Activated naive CD8-positive, alpha-beta T cell (primary cell): Measurements from ENCODE around the gene RXRA.
A peak's percentile ranks its signal among the peaks of the same experiment; 100 is the strongest.

Experiments
- H3K27ac Mint-ChIP-seq: one replicate; pipeline ENCODE4 v1.8.0; 2021; ENCODE audit warnings: mixed read lengths
- H3K27me3 Mint-ChIP-seq: one replicate; pipeline ENCODE4 v1.8.0; 2021; ENCODE audit warnings: mixed read lengths
- H3K36me3 Mint-ChIP-seq: one replicate; pipeline ENCODE4 v1.8.0; 2021; ENCODE audit warnings: mixed read lengths
- H3K4me1 Mint-ChIP-seq: one replicate; pipeline ENCODE4 v1.8.0; 2021; ENCODE audit warnings: low read depth, mixed read lengths
- H3K4me3 Mint-ChIP-seq: one replicate; pipeline ENCODE4 v1.8.0; 2021; ENCODE audit warnings: mild to moderate bottlenecking, mixed read lengths
- H3K9me3 Mint-ChIP-seq: one replicate; pipeline ENCODE4 v1.8.0; 2021; ENCODE audit warnings: low read depth, mixed read lengths

The RXRA gene

DNA sequence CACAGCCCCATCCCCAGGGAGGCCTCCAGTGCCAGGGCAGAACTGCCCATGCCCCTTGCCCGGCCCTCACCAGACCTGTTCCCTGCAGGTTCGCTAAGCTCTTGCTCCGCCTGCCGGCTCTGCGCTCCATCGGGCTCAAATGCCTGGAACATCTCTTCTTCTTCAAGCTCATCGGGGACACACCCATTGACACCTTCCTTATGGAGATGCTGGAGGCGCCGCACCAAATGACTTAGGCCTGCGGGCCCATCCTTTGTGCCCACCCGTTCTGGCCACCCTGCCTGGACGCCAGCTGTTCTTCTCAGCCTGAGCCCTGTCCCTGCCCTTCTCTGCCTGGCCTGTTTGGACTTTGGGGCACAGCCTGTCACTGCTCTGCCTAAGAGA, 110.1 kb downstream of the RXRA start:
- H3K27ac Mint-ChIP-seq = no peak overlapping the region
- no peaks in the 10 kb centered on the region for H3K9me3 Mint-ChIP-seq
- peaks cover 4% of the 10 kb centered on the region for H3K27me3 Mint-ChIP-seq
- H3K36me3 Mint-ChIP-seq = no peaks in the 10 kb centered on the region
- no peak overlapping the region for H3K4me3 Mint-ChIP-seq
- no peaks in the 10 kb centered on the region for H3K4me1 Mint-ChIP-seq

DNA sequence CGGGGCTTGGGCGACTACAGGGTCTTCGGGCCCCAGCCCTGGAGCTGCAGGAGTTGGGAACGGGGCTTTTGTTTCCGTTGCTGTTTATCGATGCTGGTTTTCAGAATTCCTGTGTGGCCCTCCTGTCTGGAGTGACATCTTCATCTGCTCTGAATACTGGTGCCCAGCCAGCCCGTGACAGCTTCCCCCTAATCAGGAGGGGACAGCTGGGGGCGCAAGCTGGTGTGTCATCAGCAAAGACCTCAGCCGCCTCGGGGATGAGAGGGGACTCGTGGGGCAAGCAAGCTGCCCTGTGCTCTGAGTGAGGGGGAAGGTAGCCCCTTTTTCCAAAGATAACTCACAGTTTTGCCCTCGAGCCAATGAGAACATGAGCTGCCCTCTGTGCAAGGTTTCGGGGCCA, 110.7 kb downstream of the RXRA start:
- no peaks in the 10 kb centered on the region for H3K36me3 Mint-ChIP-seq
- no peaks in the 10 kb centered on the region for H3K4me1 Mint-ChIP-seq
- peaks cover 4% of the 10 kb centered on the region for H3K27me3 Mint-ChIP-seq
- no peak overlapping the region for H3K27ac Mint-ChIP-seq
- H3K9me3 Mint-ChIP-seq = no peaks in the 10 kb centered on the region
- H3K4me3 Mint-ChIP-seq = no peak overlapping the region

- H3K4me1 Mint-ChIP-seq = no peaks in the 10 kb centered on the region
- no peak overlapping the region for H3K4me3 Mint-ChIP-seq
- H3K36me3 Mint-ChIP-seq = no peaks in the 10 kb centered on the region
- no peaks in the 10 kb centered on the region for H3K9me3 Mint-ChIP-seq
- H3K27ac Mint-ChIP-seq = no peak overlapping the region
- H3K27me3 Mint-ChIP-seq = peaks cover 4% of the 10 kb centered on the region
These were observed 111.3 kb downstream of the RXRA start for GRCh38 chr9:134437403-134438194.

DNA sequence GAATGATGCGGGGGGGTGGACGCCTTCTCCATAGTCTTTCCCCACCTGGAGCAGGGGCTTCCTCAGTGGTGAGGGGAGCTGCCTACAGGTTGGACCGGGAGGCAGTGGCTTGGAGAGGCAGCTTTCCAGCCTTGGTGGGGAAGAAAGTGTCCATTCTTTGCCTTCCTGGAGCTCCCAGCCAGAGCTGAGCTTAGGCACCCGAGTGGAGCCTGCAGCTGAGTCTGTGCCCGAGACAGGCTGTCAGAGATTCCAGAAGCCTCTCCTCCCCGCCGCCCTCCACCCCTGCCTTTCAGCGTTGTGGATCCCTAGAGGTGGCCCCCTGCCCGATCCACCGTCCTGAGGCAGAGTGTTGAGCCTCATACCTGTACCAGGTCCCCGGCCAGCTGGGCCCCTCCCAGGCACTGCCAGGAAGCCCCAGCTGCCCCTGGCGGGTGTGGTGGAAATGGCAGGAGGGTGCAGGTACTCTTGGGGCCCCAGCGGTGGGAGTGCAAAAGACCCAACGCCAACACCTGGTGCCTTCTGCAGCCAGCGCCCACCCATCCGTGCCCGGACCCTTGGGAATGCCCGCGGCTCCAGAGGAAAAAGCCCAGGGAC, 112.0 kb downstream of the RXRA start:
- no peaks in the 10 kb centered on the region for H3K9me3 Mint-ChIP-seq
- no peak overlapping the region for H3K4me3 Mint-ChIP-seq
- peaks cover 3% of the 10 kb centered on the region for H3K4me1 Mint-ChIP-seq
- peaks cover 4% of the 10 kb centered on the region for H3K27me3 Mint-ChIP-seq
- H3K36me3 Mint-ChIP-seq = no peaks in the 10 kb centered on the region
- no peak overlapping the region for H3K27ac Mint-ChIP-seq

GRCh38 chr9:134439368-134439784, 113.1 kb downstream of the RXRA start:
- Mint-ChIP-seq H3K27ac (no peak overlapping the region), H3K27me3 (peaks cover 4% of the 10 kb centered on the region), H3K4me1 (peaks cover 8% of the 10 kb centered on the region), H3K9me3 (no peaks in the 10 kb centered on the region), H3K4me3 (no peak overlapping the region), H3K36me3 (no peaks in the 10 kb centered on the region)

- H3K36me3 Mint-ChIP-seq = no peaks in the 10 kb centered on the region
- peaks cover 13% of the 10 kb centered on the region for H3K4me1 Mint-ChIP-seq
- H3K4me3 Mint-ChIP-seq = no peak overlapping the region
- H3K9me3 Mint-ChIP-seq = no peaks in the 10 kb centered on the region
- H3K27me3 Mint-ChIP-seq = peaks cover 4% of the 10 kb centered on the region
- H3K27ac Mint-ChIP-seq = no peak overlapping the region
These were observed 114.5 kb downstream of the RXRA start for GRCh38 chr9:134440636-134441226.

- H3K27ac Mint-ChIP-seq = no peak overlapping the region
- H3K4me3 Mint-ChIP-seq = no peak overlapping the region
- no peaks in the 10 kb centered on the region for H3K36me3 Mint-ChIP-seq
- peaks cover 13% of the 10 kb centered on the region for H3K4me1 Mint-ChIP-seq
- H3K9me3 Mint-ChIP-seq = no peaks in the 10 kb centered on the region
- H3K27me3 Mint-ChIP-seq = peaks cover 4% of the 10 kb centered on the region
These were observed 115.2 kb downstream of the RXRA start for GRCh38 chr9:134441227-134442084.

DNA sequence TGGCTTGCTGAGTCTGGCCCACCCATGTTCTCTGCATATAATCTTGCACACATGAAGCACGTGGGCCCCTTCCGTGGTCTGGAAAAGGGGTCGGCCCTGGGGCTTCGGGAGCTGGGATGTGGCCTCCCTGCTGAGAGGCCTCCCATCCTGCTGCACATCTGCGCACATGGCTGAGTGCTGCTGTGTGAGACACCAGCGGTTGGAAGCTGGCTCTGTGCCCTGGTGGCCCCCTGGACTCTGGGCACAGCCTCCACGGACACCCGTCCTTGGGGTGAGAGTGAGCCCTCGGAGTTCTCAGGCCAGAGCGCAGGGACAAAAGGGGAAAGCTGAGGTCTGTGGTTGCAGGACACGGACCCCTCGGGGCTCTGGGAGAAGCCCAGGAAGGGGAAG, 115.8 kb downstream of the RXRA start:
- Mint-ChIP-seq H3K36me3 (no peaks in the 10 kb centered on the region), H3K9me3 (no peaks in the 10 kb centered on the region), H3K27me3 (peaks cover 4% of the 10 kb centered on the region), H3K27ac (no peak overlapping the region), H3K4me1 (peaks cover 13% of the 10 kb centered on the region), H3K4me3 (no peak overlapping the region)

GRCh38 chr9:134442486-134443173, 116.4 kb downstream of the RXRA start:
- no peak overlapping the region for H3K4me3 Mint-ChIP-seq
- H3K27ac Mint-ChIP-seq = no peak overlapping the region
- peaks cover 4% of the 10 kb centered on the region for H3K27me3 Mint-ChIP-seq
- no peaks in the 10 kb centered on the region for H3K9me3 Mint-ChIP-seq
- H3K36me3 Mint-ChIP-seq = no peaks in the 10 kb centered on the region
- peaks cover 13% of the 10 kb centered on the region for H3K4me1 Mint-ChIP-seq

GRCh38 chr9:134443174-134444037, 117.2 kb downstream of the RXRA start:
- H3K9me3 Mint-ChIP-seq = no peaks in the 10 kb centered on the region
- peaks cover 4% of the 10 kb centered on the region for H3K27me3 Mint-ChIP-seq
- H3K36me3 Mint-ChIP-seq = no peaks in the 10 kb centered on the region
- peak overlapping the region; percentile 34 for H3K27ac Mint-ChIP-seq
- H3K4me1 Mint-ChIP-seq = peaks cover 13% of the 10 kb centered on the region
- H3K4me3 Mint-ChIP-seq = peak overlapping the region; percentile 42

DNA sequence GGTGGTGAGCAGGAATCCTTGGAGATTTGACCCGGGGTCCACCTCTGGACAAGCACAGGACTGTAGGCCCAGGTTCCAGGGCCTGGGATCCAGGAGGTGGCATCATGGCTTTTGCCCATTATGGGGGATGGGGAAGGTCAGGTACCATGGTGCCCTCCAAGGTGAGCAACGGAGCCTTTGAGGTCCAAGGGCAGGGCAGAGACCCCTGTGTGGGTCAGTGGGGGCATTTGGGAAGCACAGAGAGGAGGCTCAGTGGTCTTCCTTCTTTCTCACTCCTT, 117.7 kb downstream of the RXRA start:
- peaks cover 4% of the 10 kb centered on the region for H3K27me3 Mint-ChIP-seq
- H3K27ac Mint-ChIP-seq = no peak overlapping the region
- peaks cover 13% of the 10 kb centered on the region for H3K4me1 Mint-ChIP-seq
- H3K9me3 Mint-ChIP-seq = no peaks in the 10 kb centered on the region
- H3K36me3 Mint-ChIP-seq = no peaks in the 10 kb centered on the region
- H3K4me3 Mint-ChIP-seq = no peak overlapping the region

DNA sequence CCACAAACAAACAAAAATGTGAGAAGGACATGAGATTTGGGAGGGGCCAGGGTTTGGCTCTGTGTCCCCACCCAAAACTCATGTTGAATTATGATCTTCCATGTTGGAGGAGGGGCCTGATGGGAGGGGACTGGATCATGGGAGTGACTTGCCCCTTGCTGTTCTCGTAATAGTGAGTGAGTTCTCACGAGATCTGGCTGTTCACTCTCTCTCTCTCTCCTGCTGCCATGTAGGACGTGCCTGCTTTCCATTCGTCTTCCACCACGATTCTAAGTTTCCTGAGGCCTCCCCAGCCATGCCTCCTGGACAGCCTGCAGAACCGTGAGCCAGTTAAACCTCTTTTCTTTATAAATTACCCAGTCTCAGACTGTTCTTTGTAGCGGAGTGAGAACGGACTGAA, 118.7 kb downstream of the RXRA start:
- Mint-ChIP-seq H3K27ac (no peak overlapping the region), H3K36me3 (no peaks in the 10 kb centered on the region), H3K9me3 (peaks cover 3% of the 10 kb centered on the region), H3K4me1 (peaks cover 13% of the 10 kb centered on the region), H3K4me3 (no peak overlapping the region), H3K27me3 (peaks cover 1% of the 10 kb centered on the region)

- Mint-ChIP-seq H3K4me3 (no peak overlapping the region), H3K27me3 (no peaks in the 10 kb centered on the region), H3K27ac (no peak overlapping the region), H3K9me3 (peaks cover 3% of the 10 kb centered on the region), H3K4me1 (peaks cover 5% of the 10 kb centered on the region), H3K36me3 (no peaks in the 10 kb centered on the region)
These were observed 123.1 kb downstream of the RXRA start for GRCh38 chr9:134449180-134449916.
